ENCODE measurements around the gene HOXB6.

Gene HOXB6

DNA sequence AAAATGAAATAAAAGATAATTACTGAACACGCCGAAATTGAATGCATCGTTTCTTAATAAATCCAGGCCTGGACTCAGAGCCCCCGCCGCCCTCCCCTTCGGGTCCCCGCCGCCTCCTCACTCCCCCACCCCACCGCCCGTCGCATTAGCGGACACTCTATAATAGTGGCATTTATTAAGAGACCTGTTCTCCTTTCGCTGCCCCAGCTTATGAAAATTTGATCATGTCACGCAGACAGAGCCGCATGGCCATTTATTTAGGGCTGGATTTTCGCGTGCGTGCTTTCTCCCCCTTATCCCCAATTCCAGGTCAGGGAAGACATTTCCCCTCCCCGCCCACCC lies 53.6 kb downstream of the HOXB6 start:
- DNase-seq: no peak

DNA sequence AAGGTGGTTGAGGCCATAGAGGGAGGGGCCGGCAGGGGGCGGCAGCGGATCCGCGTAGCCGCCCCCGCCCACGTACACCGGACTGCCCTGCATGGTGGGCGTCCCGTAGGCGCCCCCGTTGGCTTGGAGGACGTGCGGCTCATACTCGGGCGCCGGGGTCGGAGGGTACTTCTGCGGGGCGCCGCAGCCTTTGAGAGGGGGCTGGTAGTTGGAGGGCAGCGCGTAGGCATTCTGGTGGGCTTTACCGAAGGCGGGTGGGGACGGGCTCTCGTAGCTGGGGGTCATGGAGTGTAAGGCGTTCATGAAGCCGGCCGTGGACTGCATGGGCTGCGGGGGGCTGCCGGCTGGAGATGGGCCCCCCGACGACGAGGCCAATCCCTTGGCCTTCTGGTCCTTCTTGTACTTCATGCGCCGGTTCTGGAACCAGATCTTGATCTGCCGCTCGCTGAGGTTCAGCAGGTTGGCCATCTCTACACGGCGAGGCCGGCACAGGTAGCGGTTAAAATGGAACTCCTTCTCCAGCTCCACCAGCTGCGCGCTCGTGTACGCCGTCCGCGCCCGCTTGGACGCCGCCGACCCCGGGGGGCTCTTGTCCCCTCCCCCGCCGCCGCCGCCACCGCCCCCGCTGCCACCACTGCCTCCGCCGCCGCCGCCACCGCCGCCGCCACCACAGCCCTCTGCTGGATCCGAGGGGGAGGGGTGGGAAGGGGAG lies 54.1 kb downstream of the HOXB6 start:
- DNase-seq: no peak

DNA sequence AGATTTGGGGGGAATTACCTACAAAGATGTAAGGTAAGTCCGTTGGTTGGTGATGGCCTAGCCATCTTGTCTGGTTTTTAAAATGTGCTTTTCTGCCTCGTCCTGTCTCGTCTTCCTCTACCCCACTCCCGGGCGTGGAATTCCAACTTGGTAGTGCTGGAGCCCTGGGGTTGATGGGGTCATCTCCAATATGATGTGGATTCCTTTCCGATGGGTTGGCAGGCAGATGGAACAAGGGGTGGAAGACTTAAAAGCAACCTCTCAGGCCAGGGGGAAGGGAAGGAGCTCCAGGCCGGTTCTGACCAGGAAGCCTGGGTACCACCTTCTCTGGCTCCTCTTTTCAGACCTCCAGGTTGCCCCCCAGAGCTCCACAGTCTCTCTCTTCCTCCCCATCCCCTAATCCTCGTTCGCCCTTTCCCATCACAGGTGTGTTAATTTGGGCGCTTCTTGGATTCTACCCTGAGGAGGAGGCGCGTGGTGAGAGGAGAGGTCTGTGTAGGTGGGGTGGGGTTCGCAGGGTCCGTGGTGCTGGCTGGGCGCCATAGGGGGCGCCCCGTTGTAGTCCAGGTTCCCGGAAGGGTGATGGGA lies 54.8 kb downstream of the HOXB6 start:
- no peak for DNase-seq

DNA sequence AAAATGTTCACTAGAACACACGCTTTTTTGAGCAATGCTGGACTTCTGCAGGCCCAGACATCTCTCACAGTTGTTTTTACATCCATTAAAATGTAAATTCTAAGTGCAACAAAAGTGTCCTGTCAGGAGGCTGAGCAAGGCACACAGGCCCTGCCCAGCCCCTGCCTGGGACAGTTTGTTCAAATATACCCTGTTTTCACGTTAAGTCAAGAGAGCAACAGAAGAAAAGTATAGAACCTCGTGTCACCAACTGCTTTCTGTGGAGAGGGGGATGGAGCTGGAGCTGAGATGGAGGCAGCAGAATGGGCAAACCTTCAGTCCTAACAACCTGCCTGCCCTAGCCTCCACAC lies 55.5 kb downstream of the HOXB6 start:
- DNase-seq: no peak

DNA sequence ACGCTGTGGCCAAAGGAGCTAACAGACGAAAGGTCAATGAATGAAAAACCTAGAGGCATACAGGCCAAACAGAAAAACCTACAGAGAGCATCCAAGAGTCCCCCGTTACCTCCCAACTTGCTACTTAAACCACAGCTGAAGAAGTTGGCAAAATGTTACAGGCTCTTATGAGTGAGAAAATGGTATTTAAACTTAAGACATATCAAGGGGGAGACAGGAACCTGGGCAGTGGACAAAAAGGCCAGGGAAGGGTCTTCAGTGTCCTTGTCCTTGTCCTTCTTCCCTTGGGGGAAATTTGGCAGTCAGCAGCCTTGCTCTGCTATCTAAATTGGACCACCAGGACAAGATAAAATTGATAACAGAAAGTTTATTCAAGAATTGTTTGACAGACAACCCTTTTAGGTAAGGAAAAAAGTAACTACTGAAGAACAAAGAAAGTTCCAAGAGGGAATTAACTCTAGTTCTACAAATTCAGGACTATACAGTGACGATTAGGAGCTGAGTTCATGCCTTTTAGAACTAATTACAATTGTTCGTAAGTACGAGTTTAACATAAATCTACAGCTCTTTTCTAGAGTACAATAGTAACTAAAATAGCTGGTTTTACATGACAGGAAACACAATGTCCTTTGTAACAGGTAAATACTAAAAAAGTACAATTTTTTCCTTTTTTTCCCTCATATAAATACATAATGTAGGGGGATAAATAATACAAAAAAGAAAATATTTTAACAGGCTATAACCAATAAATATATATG lies 56.1 kb downstream of the HOXB6 start:
- no peak for DNase-seq

DNA sequence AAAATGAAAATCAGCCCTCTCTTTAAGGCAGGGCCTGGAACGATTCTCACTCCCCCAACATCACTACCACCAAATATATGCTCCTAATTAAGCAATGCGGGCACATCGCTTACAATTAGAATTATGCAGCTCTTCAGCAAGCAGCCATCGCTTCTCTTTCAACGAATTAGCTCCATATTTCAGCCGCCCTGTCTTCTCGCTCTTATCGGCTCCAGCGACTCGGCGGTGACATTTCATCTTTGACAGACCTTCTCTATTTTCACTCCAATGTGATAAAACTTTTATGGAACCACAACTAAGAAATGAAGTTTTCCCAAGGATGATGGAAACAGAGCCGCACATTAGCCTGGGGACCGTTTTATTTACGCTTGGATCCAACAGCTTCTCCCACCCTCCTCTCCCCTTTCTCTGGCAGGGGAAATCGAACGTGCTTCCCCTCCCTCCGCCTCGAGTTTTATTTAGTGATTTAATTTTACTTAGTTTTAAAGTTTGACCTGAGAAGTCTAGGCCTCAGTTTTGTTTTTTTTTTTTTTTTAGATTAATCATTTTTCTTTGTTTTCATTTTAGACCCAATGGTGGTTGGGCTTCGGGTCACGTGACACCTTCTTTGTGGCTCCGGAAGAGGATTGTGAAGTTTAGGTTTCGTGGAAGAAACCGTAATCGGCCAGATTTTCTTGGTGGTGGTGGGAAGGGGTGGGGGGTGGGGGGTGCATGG lies 56.8 kb downstream of the HOXB6 start:
- DNase-seq: no peak

DNA sequence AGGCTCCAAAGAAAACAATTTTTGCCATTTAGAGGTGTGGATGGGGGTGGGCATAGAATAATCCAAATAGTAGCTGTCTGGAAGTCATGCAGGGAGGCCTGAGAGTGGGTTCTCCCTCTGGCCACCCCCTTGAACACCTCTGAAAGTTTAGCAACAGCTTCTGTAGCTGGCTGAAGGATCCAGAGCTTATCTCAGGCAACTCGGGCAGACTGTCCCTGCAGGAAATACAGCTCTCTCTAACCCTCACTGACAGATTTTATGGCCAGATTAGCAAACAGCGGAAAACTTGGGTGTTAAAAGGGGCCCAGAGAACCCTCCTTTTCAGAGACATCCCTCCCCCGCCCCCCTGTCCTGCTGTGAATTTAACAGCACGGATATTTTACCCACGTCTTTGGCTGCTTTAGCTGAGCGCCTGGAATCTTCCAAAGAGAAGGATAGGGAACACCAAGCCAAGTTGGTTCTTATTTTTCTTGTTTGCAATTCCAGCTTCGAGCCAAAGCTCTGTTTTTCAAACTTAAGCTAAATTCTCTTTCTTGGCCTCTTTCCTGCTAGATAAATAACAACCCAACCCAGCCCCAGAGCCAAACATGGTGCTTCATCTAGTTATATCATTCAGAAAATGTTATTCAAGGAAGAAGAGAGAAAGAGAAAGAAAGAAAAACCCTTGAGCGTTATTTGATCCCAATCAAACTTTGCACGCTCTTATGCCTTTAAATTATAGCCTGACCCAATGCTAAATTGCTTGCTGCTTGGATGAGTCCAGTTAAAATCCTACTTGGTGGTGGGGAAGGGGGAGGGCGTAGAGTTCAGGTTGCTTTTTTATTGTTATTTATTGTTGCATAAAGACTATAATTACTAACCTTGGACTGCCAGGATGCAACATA lies 57.6 kb downstream of the HOXB6 start:
- DNase-seq: no peak

DNA sequence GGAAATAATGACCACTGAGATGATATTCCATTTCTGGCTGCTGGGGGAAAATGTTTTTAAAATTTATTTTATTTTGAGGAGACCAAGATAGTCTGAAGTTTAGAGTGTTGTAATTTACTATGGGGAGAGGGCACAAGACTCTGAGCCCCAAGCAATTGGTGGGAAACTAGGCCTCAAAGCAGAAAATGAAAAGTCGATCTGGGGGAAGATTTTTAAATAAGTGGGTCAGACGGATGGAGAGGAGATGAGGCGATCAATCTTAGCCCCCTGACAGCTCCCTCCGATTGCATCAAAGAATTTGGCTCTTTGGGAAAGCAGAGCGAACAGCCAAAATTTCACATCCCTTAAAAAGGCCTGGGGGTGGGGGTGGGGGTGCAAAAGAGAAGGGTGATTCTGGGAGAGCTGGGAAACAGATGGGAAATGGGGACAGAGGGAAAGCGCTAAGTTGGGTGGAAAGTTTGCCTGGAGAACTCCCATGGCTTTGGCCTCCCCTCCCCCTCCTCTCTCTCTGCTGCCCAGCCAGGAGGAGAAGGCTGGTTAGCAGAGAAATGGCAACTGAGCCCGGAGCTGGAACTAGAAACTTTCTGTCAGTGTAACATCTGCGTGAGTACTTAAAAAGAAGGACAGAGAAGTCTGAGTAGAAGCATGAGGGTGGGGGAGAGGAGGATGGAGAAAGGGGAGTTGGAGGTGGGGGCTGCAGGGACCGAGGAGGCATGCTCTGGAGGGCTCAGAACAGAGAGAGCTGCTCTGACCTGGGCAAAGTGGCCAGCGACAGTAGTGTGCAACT lies 58.5 kb downstream of the HOXB6 start:
- DNase-seq: no peak
